SU-DHL-6 (cell line): ENCODE results near the gene MAP2K1.

Experiments
- H2AFZ ChIP-seq: fragments of 200-600 bp; sonication (generic); 2 replicates; pipeline ENCODE4 v1.6.1; 2014; ENCODE audit warnings: low read depth, mild to moderate bottlenecking, moderate library complexity, mixed read lengths, antibody characterized with exemption, low read length; ENCODE audit not compliant: severe bottlenecking
- H3F3A ChIP-seq: fragments of 200-600 bp; shearing (Covaris generic); 2 replicates; pipeline ENCODE4 v1.6.0; 2016; ENCODE audit warnings: antibody characterized with exemption, mild to moderate bottlenecking; ENCODE audit not compliant: insufficient read depth
- H3K27ac ChIP-seq: fragments of 200-600 bp; sonication (generic); 2 replicates; pipeline ENCODE4 v1.5.1; 2016; ENCODE audit warnings: low read depth, mild to moderate bottlenecking, low read length, moderate library complexity, mixed read lengths
- H3K27me3 ChIP-seq: fragments of 200-600 bp; sonication (generic), shearing (Covaris generic); 2 replicates; pipeline ENCODE4 v1.6.0; 2014; ENCODE audit warnings: mild to moderate bottlenecking, low read length
- H3K36me3 ChIP-seq: fragments of 200-600 bp; sonication (generic); 2 replicates; pipeline ENCODE4 v1.6.1; 2014; ENCODE audit warnings: mild to moderate bottlenecking, low read length, mixed read lengths
- H3K4me2 ChIP-seq: fragments of 300-600, 200-600 bp; shearing (Covaris generic), sonication (generic); 2 replicates; pipeline ENCODE4 v1.6.0; 2014; ENCODE audit warnings: low read length, low read depth, mild to moderate bottlenecking; ENCODE audit not compliant: poor library complexity, severe bottlenecking
- H3K4me3 ChIP-seq: fragments of 200-600 bp; sonication (generic); 2 replicates; pipeline ENCODE4 v1.5.1; 2014; ENCODE audit warnings: antibody characterized with exemption, low read length, mild to moderate bottlenecking, mixed read lengths; ENCODE audit not compliant: insufficient read depth, poor library complexity, severe bottlenecking
- H3K79me2 ChIP-seq: fragments of 200-600 bp; sonication (generic); 2 replicates; pipeline ENCODE4 v1.6.1; 2014; ENCODE audit warnings: mild to moderate bottlenecking, low read length, moderate library complexity; ENCODE audit not compliant: insufficient read depth
- H3K9ac ChIP-seq: fragments of 200-600 bp; sonication (generic); 2 replicates; pipeline ENCODE4 v1.7.0; 2014; ENCODE audit warnings: mild to moderate bottlenecking, low read length
- H3K9me2 ChIP-seq: fragments of 200-600 bp; sonication (generic); replicated peaks from 2 replicates; pipeline ENCODE4 v1.6.1; 2014; ENCODE audit warnings: low read length; ENCODE audit not compliant: insufficient read depth
- H3K9me3 ChIP-seq: fragments of 200-600 bp; sonication (generic); 2 replicates; pipeline ENCODE4 v1.6.1; 2014; ENCODE audit warnings: low read length, mixed read lengths; ENCODE audit not compliant: insufficient read depth
- H4K20me1 ChIP-seq: fragments of 200-600 bp; sonication (generic); 2 replicates; pipeline ENCODE4 v1.6.1; 2014; ENCODE audit warnings: low read depth, mild to moderate bottlenecking, antibody characterized with exemption, low read length, moderate library complexity, mixed read lengths
- CTCF ChIP-seq: fragments of 200-600 bp; sonication (generic); IDR thresholded peaks from one replicate; pipeline ENCODE4 v1.5.1; 2017; ENCODE audit warnings: antibody characterized with exemption, mild to moderate bottlenecking, low read length, moderate library complexity; ENCODE audit not compliant: insufficient read depth, poor library complexity, severe bottlenecking
- EZH2phosphoT487 ChIP-seq: fragments of 200-600 bp; sonication (generic), shearing (Covaris generic); conservative IDR thresholded peaks from 2 replicates; pipeline ENCODE4 v1.6.1; 2018; ENCODE audit warnings: mild to moderate bottlenecking, antibody characterized with exemption, low read length, moderate library complexity, mixed read lengths

MAP2K1 gene

DNA sequence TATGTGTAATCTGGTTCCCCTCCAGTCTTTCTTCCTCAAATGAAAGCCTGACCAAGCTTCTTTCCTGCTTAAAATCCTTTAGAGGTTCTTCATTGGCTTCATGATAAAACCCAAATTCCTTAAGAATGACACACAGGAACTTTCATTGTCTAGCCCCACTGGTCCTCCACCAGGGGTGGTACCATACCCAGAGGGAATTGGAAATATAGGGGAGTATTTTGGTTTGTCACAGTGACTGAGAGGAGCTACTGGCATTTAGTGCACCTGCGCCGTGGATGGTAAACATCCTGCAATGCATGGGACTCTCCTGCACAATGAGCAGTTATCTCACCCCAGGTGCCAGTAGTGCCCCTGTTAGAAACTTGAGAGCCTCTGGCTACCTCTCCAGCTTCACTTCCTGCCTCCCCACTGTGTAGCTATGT, 129.2 kb downstream of the MAP2K1 start:
- H3K9ac ChIP-seq: no peak overlapping the region
- no peaks in the 10 kb centered on the region for H3K9me3 ChIP-seq
- TF ChIP-seq EZH2phosphoT487 (no peak), CTCF (no peak)
- H3F3A ChIP-seq: 0 out of 2 replicates have a peak, but pooled peaks cover 2% of the 10 kb centered on the region
- no peak overlapping the region for H3K4me3 ChIP-seq
- no peak overlapping the region for H2AFZ ChIP-seq
- H3K27ac ChIP-seq: no peak overlapping the region
- no peaks in the 10 kb centered on the region for H3K9me2 ChIP-seq
- no peaks in the 10 kb centered on the region for H4K20me1 ChIP-seq
- no peaks in the 10 kb centered on the region for H3K27me3 ChIP-seq
- no peaks in the 10 kb centered on the region for H3K79me2 ChIP-seq
- H3K4me2 ChIP-seq: no peak overlapping the region
- H3K36me3 ChIP-seq: peaks cover 14% of the 10 kb centered on the region

DNA sequence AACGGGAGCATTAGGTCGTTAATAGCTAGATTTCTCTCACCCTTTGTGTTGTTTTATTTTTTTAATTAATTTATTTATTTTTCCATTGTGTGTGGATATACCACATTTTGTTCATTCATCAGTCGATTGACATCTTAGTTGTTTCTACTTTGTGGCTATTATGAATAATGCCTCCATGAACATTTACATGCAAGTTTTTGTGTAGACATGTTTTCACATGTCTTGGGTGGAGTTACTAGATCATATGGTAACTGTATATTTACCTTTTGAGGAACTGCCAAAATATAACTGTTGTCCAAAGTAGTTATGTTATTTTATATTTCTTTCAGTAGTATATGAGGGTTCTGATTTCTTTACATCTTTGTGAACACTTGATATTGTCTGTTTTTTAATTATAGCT, 137.2 kb downstream of the MAP2K1 start:
- Histone ChIP-seq H3K36me3 (peaks cover 27% of the 10 kb centered on the region; the same call in 1 of the 2 replicates), H3K9me2 (no peaks in the 10 kb centered on the region)

GRCh38 chr15:66524838-66525237, 138.1 kb downstream of the MAP2K1 start:
- no peak overlapping the region for H3K4me2 ChIP-seq
- H4K20me1 ChIP-seq: no peaks in the 10 kb centered on the region; the same call in 1 of the 2 replicates
- no peaks in the 10 kb centered on the region for H3K9me3 ChIP-seq
- H3K27ac ChIP-seq: no peak overlapping the region
- no peak overlapping the region for H3K9ac ChIP-seq
- no peak overlapping the region for H2AFZ ChIP-seq
- no peaks in the 10 kb centered on the region for H3F3A ChIP-seq
- H3K79me2 ChIP-seq: no peaks in the 10 kb centered on the region; the same call in 1 of the 2 replicates
- no peak overlapping the region for H3K4me3 ChIP-seq
- H3K9me2 ChIP-seq: no peaks in the 10 kb centered on the region
- H3K36me3 ChIP-seq: peaks cover 32% of the 10 kb centered on the region; the same call in 1 of the 2 replicates
- no peaks in the 10 kb centered on the region for H3K27me3 ChIP-seq
- TF ChIP-seq EZH2phosphoT487: no peak
- no peak for TF ChIP-seq CTCF

More for the DNA sequence above, 137.2 kb downstream of the MAP2K1 start:
- Histone ChIP-seq H3K27ac (no peak overlapping the region), H3F3A (no peaks in the 10 kb centered on the region), H3K9me3 (no peaks in the 10 kb centered on the region), H3K79me2 (no peaks in the 10 kb centered on the region; the same call in 1 of the 2 replicates), H2AFZ (no peak overlapping the region), H3K4me2 (no peak overlapping the region), H4K20me1 (no peaks in the 10 kb centered on the region; the same call in 1 of the 2 replicates), H3K4me3 (no peak overlapping the region), H3K27me3 (no peaks in the 10 kb centered on the region), H3K9ac (no peak overlapping the region)
- TF ChIP-seq EZH2phosphoT487 (no peak), CTCF (no peak)

DNA sequence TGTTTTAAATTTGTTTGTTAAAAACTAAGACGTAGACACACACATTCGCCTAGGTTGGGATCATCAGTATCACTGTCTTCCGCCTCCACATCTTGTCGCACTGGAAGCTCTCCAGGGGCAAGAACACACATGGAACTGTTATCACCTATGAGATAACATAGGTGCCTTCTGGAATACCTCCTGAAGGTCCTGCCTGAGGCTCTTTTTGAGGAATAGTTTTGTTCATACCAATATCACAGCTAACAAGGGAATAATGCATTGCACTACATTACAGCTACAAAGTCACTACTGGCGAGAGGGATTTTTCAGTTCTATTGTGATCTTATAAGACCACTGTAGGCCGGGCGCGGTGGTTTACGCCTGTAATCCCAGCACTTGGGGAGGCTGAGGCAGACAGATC, 148.3 kb downstream of the MAP2K1 start:
- TF ChIP-seq EZH2phosphoT487: no peak
- no peak for TF ChIP-seq CTCF
- Histone ChIP-seq H2AFZ (no peak overlapping the region), H3K4me3 (no peak overlapping the region), H4K20me1 (0 out of 2 replicates have a peak, but pooled peaks cover 2% of the 10 kb centered on the region), H3K27me3 (no peaks in the 10 kb centered on the region), H3K9me2 (no peaks in the 10 kb centered on the region), H3K79me2 (no peaks in the 10 kb centered on the region), H3K27ac (no peak overlapping the region), H3K36me3 (peaks cover 37% of the 10 kb centered on the region), H3K9me3 (no peaks in the 10 kb centered on the region), H3F3A (peaks cover 3% of the 10 kb centered on the region; the same call in 1 of the 2 replicates), H3K4me2 (no peak overlapping the region), H3K9ac (no peak overlapping the region)
